Stimulated activated CD4-positive, alpha-beta T cell treated with anti-CD3 and anti-CD28 coated beads, Interleukin-1b, Interleukin-23, amount 100 ng/mL, for 48 hours (primary cell): ENCODE results near the gene COLEC12.

Source experiments
- DNase-seq: peaks from one replicate; pipeline ENCODE4 v3.0.0-alpha.2; 2020

COLEC12 gene

DNA sequence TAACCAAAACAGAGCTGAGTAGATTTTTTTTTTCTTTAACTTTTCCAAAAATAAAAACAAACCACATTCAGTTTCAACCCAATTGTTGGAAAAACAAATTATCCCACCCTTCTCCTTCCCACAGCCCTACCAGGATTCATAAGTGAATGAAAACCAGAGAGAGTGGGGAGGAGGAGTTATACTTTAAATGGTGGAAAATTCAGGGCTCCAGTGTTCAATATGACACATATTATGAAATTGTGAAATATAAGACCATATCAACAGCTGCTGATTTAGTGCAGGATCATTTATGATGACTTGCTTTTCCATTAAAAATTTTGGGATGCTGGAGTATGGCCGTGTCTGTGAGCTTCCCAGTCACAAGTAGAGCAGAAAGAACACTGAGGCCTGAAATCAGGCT, 26.7 kb downstream of the COLEC12 start:
- DNase-seq = no peak

DNA sequence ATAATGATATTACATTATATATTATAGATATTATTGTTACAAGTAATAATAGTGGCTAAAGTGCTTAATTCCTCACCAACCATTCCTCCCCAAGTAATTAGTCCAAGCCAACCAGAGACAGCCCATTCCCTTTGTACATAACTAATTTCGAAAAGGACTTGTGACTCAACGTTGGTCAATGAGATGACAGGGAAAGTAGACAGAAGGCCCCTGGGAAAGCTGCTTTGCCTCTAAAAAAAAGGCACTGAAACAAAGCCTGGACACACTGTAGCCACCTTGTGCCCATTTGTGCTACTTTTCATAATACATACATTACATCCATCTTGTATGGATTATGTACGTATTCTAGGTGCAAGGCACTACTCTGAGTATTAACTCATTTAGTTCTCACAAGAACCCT, 28.8 kb downstream of the COLEC12 start:
- DNase-seq = no peak

DNA sequence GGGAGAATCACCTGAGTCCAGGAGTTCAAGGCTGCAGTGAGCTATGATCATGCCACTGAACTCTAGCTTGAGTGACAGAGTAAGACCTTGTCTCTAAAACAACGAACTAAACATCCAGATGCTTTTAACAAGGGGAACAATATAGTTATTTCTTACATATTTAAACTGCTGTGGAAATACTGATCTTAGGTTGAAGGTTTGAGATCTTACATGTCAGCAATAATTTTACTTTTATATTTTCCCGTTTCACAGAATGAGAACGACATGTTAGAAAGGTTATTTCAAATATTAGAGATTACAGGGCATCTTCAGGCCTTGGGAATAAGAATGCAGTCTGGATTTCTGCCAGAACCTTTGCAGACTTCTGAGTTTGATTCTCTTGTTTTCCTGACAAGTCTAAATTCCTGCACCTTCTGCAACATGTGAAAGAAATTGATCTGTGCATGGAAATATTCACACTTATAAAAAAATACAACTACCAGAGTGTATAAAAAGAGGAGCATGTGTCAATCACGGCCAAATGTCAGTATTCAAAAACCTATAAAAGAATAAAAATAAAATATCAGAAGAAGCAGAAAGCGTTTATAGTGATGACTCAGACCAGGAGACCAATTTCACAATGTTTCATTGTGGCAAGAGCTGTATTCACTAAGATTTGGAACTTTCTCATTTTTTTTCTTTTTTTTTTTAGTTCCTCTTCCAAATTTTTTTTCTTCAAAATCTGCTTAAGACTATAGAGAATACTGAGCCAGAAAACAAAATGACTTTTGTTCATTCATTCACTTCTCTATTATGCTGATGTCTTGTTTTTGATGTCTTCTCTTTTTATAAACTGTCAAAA, 29.6 kb downstream of the COLEC12 start:
- DNase-seq = no peak

DNA sequence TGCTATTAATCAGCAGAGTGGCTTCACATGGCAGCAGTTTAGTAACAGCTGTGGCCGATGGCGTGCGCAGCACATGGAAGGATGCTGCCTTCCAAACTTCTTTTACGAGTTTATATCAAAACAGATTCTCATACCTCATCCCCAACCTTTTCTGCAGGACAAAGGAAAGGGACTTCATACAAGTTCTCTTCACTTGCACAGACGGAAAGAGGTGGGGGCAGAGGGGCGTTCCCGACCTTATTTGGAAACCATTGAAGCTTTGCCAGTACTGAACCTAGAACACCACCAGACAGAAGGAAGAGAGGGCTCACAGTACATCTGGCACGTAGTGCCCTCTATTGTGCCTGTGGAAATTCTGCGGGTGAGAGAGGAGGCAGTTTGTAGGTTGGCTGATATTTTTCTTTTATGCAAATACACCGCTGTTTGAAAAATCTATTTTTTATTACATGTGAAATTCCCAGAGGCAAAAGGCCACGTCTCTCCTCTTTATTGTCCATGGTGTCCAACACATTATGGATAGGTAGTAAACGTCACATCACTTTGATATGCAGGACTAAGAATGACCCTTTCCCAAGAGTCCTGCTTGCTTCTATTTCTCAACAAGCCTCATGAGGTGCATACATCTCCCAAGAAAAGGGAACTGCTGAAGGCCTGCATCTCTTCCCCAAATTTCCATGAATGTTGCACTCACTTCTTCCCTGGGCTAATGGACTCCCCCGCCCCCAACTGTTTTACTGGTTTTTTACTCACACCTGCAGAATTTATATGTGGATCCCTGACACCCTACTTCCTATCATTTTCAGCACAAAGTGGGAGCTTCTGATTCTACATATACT, 31.3 kb downstream of the COLEC12 start:
- no peak for DNase-seq

DNA sequence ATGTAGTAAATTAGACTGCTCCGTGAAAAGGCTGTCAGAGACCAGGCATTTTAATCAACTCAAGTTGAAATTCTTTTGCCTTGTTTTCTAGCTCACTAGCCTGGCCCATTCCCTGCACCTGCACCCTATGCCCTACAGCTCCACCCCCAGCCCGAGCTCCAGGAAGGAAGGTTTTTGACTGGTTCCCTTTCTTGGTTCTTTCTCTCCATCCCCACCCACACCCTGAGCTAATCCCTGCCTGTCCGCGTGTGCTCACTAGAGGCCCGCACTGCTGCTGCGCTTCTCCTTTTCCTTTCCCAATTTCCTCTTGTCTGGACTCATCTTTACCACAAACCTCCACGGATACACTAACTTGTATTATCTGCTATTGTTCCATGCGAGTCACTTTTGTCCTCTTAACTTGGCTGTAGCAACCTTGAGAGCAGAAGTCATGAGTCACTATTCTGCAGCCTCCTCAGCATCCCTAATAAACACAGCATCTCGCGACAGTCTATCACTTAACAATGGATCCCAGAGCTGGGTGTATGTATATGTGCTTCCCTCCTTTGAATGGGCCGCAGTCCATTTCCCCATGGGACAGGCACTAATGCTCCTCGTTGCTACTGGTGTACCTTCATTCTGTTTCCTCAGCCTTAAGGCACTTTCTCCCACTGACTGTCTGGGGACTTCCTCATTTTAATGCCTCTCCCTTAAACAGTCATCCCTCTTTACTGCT, 36.5 kb downstream of the COLEC12 start:
- no peak for DNase-seq

DNA sequence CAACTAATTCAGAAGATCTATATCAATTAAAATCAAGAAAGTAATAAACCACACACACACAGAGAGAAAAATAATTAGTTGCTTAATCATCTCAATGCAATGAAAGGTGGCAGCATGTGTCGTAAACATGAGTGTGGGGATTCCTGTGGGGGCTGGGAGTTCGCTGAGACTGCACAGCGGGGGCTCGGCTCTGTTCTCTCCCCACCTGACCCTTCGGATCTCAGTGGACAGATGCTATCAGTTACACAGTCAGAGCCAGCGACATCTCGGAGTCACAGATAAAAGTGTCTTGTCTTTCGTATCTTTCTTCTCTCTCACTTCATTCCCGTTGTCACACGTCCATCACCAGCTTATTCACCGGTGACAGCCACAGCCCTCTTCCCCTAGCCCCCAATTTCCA, 37.1 kb downstream of the COLEC12 start:
- no peak for DNase-seq

DNA sequence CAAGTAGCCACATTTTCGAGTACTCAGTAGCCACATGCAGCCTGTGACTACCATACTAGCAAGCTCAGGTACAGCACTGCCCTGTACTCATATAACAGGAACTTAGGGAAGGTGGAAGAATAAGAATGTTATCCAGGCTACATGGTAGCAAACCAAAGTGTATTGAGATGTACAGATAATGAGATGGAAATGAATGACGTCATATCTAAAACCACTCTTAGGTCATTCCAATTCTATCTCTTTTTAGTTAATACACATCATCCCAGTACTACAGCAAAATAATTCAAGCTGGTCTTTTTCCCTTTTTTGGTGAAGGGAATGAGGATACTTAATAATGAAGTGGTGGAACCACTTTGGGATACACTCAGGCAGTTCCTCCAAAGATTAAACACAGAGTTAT, 38.7 kb downstream of the COLEC12 start:
- no peak for DNase-seq

DNA sequence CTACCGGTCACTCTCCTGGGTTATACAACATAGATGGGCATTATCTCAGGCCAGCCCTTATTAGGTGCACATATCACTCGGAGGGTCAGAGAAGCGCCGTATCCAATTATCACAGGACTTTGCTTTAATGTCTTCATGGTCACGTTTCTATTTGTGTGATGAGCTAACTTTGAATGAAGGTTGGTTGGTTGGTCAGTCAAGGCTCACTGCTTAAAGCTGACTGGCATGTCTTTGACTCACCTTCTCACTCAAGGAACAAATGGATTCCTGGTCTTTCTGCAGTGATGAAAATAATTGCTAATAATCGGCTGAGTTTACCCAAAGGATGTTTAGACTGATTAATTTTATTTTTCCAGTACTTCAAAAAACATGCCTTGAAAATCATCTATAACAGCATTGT, 39.7 kb downstream of the COLEC12 start:
- DNase-seq = no peak

DNA sequence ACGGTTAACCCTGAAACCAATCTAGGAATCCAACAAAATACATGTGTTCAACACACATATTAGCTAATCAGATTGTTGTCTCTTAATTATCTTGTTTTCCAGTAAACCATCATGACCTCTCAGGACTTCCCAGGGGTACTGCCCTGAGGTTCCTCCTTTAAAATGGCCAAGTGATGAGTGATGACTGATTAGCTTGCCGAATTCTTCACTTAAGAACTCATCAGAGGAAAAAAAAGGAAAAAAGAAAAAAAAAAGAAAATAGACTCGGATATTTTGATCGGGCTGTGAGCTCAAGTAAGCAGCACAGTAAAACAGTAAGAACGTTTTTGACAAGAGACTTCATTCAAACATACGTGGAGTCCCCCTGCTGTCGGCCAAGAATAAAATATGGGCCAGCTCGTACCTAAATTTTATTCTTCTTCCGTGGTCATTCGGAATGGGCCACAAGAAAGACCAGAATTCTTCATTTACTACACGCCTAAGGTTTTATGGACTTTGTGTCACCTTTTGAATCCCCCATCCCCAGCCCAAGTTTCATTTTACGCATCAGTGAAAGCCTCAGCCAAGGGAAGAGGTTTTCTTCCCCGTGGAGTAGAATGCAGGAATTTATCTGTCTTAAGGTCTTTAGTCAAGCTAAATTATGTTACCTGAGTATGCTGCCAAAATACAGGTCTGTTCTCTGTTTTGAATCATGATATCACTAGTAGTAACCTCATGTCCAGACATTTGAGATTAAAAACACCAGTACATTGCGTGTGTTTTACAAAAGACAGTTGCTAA, 40.5 kb downstream of the COLEC12 start:
- DNase-seq = no peak

DNA sequence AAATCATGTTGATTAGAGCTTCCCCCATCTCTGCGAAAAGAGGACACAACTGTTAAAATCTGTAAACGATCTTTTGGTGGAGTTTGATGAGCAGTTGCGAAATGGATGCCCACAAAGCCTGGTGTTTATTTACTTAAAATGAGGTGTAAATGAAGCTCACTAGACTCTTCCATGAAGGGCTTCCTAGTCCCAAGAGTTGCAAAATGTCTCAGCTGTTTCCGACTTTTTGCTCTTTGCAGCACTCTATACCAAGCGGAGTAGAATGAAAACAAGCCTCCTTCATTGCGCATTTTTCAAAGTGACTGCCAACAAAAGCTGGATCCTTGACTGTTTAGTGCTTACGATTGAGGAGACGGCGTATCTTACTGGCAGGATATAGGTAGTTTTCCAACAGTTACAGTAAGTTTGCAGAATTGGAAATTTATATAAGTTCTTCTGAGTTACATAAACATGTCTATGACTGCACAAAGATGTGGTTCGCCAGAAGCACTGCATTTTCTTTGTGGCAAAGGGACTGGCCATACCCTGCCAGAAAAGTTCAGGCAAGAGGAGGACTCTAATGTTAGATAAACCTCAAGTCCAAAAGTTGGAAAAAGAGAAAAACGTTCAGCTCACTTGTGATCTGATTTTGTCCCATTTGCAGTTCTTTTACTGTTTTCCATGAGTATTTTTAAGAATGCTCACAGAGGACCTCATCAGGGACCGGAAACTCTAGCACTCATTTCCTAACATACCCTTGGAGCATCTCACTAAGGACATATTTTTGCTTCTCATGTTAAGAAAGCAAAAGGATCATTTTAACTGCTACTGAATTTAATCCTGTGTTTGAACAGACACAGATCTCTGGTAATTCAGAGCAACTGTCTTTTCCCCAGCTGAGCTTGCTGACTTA, 42.7 kb downstream of the COLEC12 start:
- DNase-seq = no peak

DNA sequence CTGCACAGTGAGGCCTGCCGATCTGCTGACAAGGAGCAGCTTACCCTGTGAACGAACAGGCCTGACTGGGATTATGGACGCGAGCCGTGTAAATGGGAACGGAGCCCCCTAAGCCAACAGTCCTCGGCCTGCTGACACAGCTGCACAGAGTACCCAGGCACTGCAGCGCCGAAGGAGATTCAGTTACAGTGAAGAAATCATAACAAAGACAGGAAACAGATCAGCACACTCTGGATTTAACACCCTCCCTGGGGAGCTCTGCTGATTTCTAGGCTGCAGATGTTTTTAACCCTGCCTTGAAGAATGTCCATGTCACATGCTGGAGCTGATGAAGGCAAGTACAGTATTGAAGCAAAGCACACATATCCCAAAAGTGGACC, 43.4 kb downstream of the COLEC12 start:
- no peak for DNase-seq

DNA sequence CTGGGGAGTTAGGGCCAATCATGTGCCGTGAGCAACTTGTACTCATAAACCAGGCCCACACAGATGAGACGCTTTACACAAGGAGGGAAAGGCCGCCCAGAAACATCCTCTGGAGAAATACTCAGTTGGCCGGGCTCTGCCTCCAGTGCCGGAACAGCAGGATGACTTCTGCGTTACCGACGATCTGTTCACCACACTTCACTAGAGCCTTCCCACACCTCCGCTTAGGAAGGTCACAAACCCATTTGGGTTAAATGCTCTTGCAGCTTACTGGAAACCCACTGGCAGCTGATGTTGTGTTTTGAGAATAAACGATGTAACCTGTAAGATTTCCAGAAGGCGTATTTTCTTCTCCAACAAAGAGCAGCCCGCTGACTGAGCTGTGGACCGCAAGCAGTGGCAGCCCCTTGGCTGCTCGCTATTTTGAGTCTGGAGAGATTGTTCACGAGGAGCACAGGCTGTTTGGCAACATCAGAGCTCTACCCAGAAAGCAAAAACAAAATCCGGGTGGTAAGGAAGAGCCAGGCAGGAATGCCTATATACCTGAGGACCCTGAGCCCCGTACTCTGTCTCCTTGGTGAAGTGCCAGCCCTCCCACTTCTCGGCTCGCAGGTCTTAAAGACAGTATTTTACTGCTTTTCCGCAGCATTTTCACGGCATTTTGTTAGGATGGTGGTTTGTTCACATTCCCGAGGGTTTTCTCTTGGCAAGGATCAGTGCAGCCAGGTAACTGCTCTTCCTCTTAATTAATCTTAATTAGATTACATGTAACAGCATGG, 44.0 kb downstream of the COLEC12 start:
- no peak for DNase-seq

DNA sequence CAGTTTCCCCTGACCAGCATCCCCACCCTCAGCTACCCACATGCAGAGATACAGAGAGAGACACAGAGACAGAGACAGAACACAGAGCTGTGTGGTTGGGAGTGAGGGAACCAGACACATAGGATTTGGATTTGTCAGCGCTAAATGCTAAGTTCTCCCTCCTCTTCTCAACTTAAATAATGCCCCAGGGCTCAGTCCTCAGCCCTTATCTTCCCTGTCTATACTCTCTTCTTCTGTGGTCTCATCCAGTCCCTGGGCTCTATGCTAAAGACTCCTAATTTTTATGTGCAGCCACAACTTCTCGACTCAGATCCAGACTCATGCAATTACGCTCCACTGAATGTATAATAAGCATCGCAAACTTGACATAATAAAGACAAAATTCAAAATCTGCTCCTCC, 47.1 kb downstream of the COLEC12 start:
- no peak for DNase-seq

DNA sequence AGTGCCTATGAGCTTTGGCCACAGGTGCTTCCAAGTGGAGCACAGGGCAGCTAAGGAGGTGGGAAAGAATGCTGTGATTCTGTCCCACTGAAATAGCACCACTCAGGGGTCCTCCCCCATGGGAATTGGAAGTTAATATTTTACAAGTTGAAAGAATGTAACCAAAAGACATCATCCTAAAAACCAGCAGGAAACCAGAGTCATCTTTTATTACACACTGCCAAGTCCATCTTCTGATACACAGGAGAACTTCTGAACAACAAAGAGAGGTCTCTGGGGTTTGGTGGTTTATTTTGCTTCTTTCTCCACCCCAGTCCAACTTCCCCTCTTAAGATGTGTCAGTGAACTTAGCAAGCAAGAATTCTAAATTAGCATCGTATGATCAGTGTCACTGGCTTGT, 47.7 kb downstream of the COLEC12 start:
- no peak for DNase-seq

DNA sequence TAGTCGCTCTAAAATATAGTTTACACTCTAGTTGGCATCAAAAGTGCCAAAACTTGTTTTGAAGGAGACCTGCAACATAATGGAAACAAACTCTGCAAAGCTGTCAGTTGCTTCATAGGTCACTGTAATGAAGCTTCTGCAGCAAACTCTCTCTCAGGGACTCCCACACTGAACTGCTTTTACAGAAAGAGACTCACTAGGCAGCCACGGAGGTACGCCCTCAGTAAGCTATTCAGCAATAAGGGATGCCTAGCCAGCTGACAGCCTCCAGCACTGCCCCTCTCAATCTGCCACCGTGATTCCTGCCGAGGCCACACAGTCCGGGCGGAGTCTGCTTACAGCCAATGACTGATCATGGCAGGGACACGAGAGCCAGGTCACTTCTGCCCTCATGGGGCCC, 51.1 kb downstream of the COLEC12 start:
- no peak for DNase-seq

DNA sequence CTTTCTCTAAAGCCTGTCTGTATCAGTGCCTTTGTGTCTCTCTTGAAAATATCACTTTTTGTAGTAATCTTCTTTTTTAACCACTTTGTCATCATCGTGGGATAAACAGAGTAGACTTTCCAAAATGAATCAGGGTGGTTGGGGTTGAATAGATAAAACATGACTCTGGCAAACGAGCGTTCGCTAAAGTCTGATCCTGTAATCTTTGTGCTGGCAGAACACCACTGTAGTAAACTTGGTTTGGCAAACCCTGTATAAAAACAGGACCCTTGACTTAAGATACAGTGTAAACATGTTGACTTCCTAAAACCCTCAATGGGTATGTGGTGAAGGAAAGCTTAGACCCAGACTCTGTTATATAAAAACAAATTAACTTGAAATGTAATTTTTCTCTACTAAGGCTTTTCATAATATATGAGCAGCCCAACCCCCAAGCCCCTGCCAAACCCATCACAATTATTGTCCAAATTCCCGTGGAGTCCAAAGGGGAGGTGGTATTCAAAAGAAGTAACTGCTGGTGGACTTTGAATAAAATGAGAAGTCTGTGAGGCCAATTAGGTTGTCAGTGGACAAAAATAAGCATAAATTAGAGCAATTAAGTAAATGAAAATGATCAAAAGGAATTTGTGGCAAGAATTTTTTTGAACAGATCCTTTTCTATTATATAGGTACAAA, 52.2 kb downstream of the COLEC12 start:
- no peak for DNase-seq

DNA sequence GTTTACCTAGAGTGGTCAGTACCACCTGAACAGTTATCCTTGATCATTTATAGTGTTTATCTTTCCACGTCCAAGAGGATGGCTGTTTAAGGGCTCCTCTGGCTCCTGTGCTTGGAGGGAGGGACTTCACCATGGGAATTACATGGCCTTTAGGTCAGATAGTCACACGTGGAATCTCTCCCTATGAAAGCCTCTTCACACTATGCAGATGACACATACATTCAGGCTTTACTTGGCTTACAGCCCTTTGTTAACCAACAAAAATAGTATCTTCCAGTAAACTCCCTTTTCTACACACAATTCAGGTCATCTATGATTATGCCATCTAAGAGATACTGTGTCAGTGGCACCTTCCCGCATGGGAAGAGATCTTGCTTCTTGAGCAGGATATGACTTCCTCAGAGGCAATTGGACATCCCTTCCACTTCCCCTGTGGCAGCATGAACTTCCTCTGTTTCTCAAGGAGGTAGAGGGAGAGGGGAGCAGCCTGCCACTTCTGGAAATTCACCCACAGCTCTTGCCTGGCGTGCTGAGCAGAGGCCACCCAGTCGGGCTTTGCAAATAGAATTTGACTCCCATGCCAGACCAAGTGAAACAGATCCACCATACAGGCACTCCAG, 53.5 kb downstream of the COLEC12 start:
- no peak for DNase-seq

DNA sequence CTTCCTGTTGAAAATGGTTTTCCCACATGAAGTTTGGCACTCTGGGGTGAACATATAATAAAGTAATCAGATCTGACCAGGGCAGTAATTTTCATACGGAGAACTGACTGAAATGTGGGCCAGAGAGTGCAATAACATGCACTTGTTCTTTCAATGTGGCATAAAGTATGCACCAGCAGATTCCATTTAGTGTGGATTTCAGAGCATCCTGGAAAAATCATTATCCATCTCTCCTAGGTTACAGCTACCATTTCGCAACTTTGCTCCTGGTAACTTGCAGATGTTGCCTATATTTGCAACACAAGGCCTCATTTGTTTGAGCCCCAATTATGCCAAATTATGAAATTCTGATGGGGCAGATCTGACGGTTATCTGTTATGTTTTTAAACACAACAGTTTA, 55.4 kb downstream of the COLEC12 start:
- no peak for DNase-seq

DNA sequence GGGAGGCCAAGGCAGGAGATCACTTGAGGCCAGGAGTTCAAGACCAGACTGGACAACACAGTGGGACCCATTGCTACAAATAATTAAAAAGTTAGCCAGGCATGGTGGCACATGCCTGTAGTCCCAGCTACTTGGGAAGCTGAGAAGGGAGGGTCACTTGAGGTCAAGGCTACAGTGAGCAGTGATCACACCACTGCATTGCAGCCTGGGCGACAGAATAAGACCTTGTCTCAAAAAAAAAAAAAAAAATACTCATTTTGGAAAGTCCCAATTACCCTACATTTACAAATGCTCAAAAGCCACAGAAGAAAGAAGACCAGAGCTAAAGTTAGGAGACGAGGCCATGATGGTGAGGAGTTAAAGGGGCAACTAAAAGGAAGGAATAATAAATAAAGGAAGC, 61.9 kb downstream of the COLEC12 start:
- DNase-seq = no peak

DNA sequence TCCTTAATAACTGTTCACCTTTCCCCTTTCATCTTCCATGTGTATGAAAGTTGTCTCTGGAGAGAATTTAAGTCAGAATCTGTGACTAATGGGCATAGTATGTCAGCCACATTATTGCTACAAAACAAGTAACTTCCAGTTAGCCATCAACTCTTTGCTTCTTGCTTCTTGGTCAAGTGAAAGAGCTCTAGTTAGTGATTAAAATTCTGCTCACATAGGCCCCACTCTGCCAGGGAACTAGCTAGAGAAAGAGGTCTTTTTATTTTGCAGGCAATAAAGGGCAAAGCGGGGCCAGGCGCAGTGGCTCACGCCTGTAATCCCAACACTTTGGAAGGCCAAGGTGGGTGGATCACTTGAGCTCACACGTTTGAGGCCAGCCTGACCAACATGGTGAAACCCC, 64.6 kb downstream of the COLEC12 start:
- DNase-seq = no peak
